Measurements from ENCODE around the gene C2CD2. TPM values are rescaled to one million over a fixed set of nuclear protein-coding genes. Genes with fewer than 3 reads are reported as not detected.

The C2CD2 gene
- polyA plus RNA-seq, 1 donor (not counting 4 experiments of a cell fraction or from before 2014, with no cell fraction given) = 39.9 TPM

DNA sequence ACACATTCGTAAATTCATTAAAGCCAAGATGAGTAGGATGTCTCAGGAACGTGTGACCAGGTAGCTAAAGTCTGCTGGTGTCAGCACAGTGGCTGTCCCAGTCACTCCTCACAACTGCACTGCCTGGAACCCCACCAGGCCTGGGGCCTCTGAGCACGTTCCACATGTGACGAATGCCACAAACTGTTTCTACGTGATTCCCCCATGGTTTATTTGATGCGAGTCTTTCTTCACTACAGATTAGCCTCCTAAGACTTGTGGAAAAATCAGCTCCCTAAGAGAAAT lies 107.8 kb downstream of the C2CD2 start:
- peaks cover 4 to 6% of the 10 kb centered on the region in 2 experiments for H3K36me3 ChIP-seq (ENCODE audit: control insufficient read depth in 2 of 2, extremely low read depth in 1 of 2, insufficient read depth in 2 of 2, low read length in 2 of 2)
- no peak for DNase-seq (ENCODE audit: low read depth, low spot score)
- H3K9me1 ChIP-seq (ENCODE audit: control insufficient read depth, extremely low read depth, insufficient read depth, low read length) = no peaks in the 10 kb centered on the region
- TF ChIP-seq, protein P1, sequence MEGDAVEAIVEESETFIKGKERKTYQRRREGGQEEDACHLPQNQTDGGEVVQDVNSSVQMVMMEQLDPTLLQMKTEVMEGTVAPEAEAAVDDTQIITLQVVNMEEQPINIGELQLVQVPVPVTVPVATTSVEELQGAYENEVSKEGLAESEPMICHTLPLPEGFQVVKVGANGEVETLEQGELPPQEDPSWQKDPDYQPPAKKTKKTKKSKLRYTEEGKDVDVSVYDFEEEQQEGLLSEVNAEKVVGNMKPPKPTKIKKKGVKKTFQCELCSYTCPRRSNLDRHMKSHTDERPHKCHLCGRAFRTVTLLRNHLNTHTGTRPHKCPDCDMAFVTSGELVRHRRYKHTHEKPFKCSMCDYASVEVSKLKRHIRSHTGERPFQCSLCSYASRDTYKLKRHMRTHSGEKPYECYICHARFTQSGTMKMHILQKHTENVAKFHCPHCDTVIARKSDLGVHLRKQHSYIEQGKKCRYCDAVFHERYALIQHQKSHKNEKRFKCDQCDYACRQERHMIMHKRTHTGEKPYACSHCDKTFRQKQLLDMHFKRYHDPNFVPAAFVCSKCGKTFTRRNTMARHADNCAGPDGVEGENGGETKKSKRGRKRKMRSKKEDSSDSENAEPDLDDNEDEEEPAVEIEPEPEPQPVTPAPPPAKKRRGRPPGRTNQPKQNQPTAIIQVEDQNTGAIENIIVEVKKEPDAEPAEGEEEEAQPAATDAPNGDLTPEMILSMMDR (optimal IDR thresholded peaks at IDR 0.05 in 1 of 3, IDR thresholded peaks at IDR 0.05 in 1 of 3, conservative IDR thresholded peaks at IDR 0.05 in 1 of 3; ENCODE audit: extremely low read depth in 1 of 3, insufficient read depth in 2 of 3, low read length in 3 of 3) = no peak
- no peak for TF ChIP-seq EZH2 (IDR thresholded peaks at IDR 0.05; ENCODE audit: low read length)
- H3K4me1 ChIP-seq (ENCODE audit: control insufficient read depth, extremely low read depth, insufficient read depth, low read length) = no peaks in the 10 kb centered on the region
- no peaks in the 10 kb centered on the region for H4K20me1 ChIP-seq (ENCODE audit: control insufficient read depth, extremely low read depth, insufficient read depth, low read length)
- no peaks in the 10 kb centered on the region for H3K9me3 ChIP-seq (ENCODE audit: control insufficient read depth, low read depth, low read length)
- H3K4me2 ChIP-seq (ENCODE audit: control insufficient read depth, extremely low read depth, insufficient read depth, low read depth, low read length) = no peak overlapping the region
- H2AFZ ChIP-seq (ENCODE audit: control insufficient read depth, low read length) = no peak overlapping the region
- no peak overlapping the region for H3K4me3 ChIP-seq (ENCODE audit: control insufficient read depth in 2 of 3, extremely low read depth in 1 of 3, insufficient read depth in 2 of 3, low read depth in 1 of 3, low read length in 3 of 3)
- no peak for FAIRE-seq
- no peaks in the 10 kb centered on the region for H3K79me2 ChIP-seq (ENCODE audit: control insufficient read depth, insufficient read depth, low read length)
- no peak overlapping the region for H3K27ac ChIP-seq (ENCODE audit: control insufficient read depth, insufficient read depth, low read length)
- dilution Hi-C loops (cut with MboI; ENCODE audit: extremely low pct_ligation_motif_present, low sequenced_read_pairs) = no loop called here
- no peaks in the 10 kb centered on the region for H3K27me3 ChIP-seq (ENCODE audit: control insufficient read depth, extremely low read depth, insufficient read depth, low read length)
- H3K9ac ChIP-seq (ENCODE audit: control insufficient read depth, extremely low read depth, insufficient read depth, low read length) = no peak overlapping the region

DNA sequence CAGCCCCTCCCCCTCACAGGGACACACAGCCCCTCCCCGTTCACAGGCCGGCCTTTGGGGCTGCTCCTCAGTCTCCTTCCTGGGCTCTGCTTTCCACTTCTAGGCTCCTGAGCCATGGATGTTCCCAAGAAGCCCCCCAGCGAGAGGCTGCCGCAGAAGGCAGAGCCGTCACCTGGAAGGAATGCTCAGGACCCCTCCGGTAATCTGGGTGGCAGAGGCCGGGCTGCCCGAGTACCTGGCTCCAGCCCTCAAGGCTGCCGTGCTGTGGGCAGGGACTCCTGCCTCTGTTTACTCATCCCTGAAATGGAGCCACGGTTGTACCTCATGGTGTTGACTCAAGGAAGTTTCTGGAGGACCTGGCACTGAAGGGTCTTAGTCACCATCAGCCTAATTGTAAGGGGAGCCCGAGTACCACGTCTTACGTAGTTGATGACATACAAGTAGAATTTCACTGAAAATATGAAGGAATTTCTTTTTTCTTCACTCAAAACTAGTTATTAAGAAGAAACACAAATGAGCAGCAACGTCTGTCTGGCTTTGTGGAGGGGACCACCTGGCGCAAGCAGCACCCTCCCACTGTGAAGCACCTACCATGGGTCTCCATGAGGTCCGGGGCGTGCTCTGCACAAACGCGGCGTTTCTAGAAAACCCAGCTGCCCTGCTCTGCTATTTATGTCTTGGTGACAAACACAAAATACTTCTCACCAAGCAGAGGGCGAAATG lies 108.3 kb downstream of the C2CD2 start:
- Histone ChIP-seq H2AFZ (ENCODE audit: control insufficient read depth, low read length) (no peak overlapping the region), H3K27ac (ENCODE audit: control insufficient read depth, insufficient read depth, low read length) (no peak overlapping the region), H3K36me3 (ENCODE audit: control insufficient read depth in 2 of 2, extremely low read depth in 1 of 2, insufficient read depth in 2 of 2, low read length in 2 of 2) (peaks cover 2 to 6% of the 10 kb centered on the region in 2 experiments), H3K4me2 (ENCODE audit: control insufficient read depth, extremely low read depth, insufficient read depth, low read depth, low read length) (no peak overlapping the region), H3K9me1 (ENCODE audit: control insufficient read depth, extremely low read depth, insufficient read depth, low read length) (no peaks in the 10 kb centered on the region), H3K9ac (ENCODE audit: control insufficient read depth, extremely low read depth, insufficient read depth, low read length) (no peak overlapping the region), H3K27me3 (ENCODE audit: control insufficient read depth, extremely low read depth, insufficient read depth, low read length) (no peaks in the 10 kb centered on the region), H3K9me3 (ENCODE audit: control insufficient read depth, low read depth, low read length) (no peaks in the 10 kb centered on the region), H3K4me1 (ENCODE audit: control insufficient read depth, extremely low read depth, insufficient read depth, low read length) (no peaks in the 10 kb centered on the region), H4K20me1 (ENCODE audit: control insufficient read depth, extremely low read depth, insufficient read depth, low read length) (no peaks in the 10 kb centered on the region), H3K4me3 (ENCODE audit: control insufficient read depth in 2 of 3, extremely low read depth in 1 of 3, insufficient read depth in 2 of 3, low read depth in 1 of 3, low read length in 3 of 3) (no peak overlapping the region), H3K79me2 (ENCODE audit: control insufficient read depth, insufficient read depth, low read length) (no peaks in the 10 kb centered on the region)
- FAIRE-seq (no peak), DNase-seq (ENCODE audit: low read depth, low spot score) (no peak)
- TF ChIP-seq, protein P1 (optimal IDR thresholded peaks at IDR 0.05 in 1 of 3, IDR thresholded peaks at IDR 0.05 in 1 of 3, conservative IDR thresholded peaks at IDR 0.05 in 1 of 3; ENCODE audit: extremely low read depth in 1 of 3, insufficient read depth in 2 of 3, low read length in 3 of 3) = no peak
- no peak for TF ChIP-seq EZH2 (IDR thresholded peaks at IDR 0.05; ENCODE audit: low read length)
- dilution Hi-C loops (cut with MboI; ENCODE audit: extremely low pct_ligation_motif_present, low sequenced_read_pairs) = no loop called here
